Femur (tissue), 1 donor: Measurements from ENCODE around the gene MC1R.
"Not testable (repeated sequence)": the region's sequence is repeated elsewhere in the genome, so short reads cannot be mapped to it uniquely, and the experiment has no call there.

ENCODE experiments used
- DNase-seq: peaks from one replicate; pipeline ENCODE4 v3.0.0-alpha.2; 2017

MC1R gene

DNA sequence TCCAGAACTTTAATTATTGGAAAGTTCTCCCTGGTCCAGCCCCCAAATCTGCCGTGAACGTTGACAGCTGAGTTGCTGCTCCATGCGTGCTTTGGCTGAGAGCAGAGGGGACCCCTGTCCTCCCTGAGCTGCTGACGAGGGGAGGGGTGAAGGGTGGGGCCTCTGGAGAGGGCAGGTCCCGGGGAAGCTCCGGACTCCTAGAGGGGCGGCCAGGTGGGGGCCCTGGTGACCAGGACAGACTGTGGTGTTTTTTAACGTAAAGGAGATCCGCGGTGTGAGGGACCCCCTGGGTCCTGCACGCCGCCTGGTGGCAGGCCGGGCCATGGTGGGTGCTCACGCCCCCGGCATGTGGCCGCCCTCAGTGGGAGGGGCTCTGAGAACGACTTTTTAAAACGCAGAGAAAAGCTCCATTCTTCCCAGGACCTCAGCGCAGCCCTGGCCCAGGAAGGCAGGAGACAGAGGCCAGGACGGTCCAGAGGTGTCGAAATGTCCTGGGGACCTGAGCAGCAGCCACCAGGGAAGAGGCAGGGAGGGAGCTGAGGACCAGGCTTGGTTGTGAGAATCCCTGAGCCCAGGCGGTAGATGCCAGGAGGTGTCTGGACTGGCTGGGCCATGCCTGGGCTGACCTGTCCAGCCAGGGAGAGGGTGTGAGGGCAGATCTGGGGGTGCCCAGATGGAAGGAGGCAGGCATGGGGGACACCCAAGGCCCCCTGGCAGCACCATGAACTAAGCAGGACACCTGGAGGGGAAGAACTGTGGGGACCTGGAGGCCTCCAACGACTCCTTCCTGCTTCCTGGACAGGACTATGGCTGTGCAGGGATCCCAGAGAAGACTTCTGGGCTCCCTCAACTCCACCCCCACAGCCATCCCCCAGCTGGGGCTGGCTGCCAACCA is at the start of gene MC1R:
Gene MC1R (plus strand): TSS at position 410 of the 895 bp plus-strand sequence. CDS start 397 bp downstream, at position 807.
- no peak for DNase-seq

DNA sequence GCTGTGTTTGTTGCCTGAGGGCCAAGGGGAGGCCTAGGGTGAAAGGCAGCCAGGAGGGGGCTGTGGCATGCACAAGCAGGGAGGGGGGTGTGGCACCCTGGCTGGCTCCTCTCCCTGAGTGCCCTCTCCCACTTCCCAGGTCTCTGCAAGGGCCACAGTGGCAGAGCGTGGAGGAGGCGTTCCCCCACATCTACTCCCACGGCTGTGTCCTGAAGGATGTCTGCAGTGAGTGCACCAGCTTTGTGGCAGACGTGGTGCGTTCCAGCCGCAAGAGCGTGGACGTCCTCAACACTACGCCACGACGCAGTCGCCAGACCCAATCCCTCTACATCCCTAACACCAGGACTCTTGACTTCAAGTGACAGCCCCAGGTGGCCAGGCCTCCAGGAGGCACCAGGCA is 48.8 kb upstream of the MC1R start:
- no peak for DNase-seq

DNA sequence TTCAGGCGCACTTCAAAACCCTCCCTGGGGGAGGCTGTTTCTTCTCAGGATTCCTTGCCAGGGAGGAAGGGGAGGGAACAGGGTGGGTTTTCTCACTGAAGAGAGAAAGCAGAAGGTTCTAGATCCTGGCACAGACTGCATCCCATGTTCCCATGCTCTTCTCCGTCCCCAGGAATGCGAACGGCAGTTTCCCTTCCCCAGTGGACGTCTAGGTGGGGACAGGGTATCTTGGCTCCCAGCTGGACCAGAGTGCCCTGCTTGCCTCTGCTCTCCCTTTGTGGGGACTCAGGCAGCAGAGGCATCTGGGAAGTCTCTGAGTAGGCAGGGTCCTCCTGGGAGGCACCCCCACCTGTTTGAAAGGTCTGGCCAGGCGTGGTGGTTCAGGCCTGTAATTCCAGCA is 48.2 kb upstream of the MC1R start:
- no peak for DNase-seq

DNA sequence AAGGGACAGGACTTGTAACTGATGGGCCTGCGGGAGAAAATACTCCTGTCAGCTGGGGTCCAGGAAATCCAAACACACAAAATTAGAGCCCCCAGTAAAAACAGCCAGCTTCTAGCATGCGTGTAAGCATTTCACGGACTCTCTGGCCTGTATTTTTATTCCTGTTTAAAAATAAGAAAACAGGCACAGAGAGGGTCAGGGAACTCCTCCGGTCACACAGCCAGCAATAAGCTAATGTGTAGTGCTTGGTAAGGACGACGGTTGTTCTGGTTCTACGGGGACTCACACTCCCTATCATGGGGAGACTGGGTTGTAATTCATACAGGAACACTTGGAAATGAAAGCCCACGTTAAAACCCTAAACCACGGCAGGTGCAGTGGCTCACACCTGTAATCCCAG is 46.8 kb upstream of the MC1R start:
- DNase-seq, result no peak

DNA sequence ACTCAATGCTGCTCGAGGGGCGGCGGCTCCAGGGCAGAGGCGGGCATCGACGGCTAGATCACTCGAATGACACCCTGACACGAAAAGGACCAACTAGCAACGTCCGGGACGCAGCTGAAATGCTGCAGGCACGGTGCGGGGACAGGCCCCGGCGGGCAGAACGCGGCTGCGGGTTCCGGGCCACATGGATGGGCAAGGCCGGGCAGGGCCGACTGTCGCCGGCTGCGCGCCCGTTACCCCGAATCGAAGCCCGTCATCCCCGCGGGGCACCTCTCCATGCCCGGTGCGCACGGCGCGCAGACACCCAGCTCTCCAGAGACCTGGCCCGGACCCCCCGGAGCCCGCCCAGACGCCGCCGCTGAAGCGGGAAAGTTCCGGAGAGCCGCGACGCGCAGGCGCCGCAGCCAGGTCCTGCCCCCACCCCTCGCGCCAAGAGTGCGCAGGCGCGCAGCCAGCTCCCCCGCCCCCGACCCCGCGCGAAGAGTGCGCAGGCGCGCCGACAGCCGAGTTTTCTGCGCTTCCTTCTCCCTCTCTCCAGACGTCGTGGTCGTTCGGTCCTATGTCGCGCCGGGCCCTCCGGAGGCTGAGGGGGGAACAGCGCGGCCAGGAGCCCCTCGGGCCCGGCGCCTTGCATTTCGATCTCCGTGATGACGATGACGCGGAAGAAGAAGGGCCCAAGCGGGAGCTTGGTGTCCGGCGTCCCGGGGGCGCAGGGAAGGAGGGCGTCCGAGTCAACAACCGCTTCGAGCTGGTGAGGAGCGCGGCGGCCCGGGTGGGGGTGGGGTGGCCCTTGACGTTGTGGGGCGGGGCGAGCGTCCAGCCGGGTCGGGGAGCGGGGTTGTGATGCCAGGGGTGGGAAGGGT is 45.3 kb upstream of the MC1R start, which contains the start of gene TCF25:
Gene TCF25 (plus strand): TSS at position 484 of the 863 bp plus-strand sequence. CDS start 76 bp downstream, at position 560.
- DNase-seq, result peak; percentile 94

DNA sequence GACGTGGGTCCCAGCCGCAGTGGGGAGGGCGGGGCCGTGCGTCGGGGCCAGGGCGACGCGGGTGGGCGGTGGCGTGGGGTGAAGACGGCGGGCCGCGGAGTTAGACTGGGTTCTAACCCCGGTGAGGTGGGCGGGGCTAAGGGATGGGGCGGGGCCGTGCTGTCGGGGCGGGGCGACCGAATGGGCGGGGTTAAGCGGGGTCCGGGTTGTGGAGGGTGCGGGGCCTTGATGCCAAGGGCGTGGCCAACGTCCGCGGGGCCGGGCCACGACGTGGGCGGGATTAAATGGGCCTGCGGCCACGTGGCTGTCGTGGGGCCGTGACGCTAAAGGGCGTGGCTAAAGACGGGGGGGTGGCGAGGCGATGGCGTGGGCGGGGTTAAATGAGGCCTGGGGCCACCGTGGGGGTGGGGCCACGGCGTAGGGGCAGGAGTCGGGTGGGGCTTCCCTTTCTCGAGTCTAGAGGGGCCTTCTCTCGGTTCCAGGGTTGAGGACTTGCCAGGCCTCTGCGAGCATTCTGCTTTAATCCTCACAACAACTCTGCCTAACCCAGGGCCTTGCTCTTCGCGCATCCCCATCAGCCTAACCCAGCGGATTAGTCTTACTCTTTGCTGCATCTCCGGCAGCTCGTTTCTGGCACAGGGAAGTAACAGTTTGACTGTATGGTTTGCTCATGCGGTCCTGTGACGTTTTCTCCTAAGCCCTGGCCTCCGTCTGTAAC is 44.5 kb upstream of the MC1R start:
- peak; percentile 98 for DNase-seq

DNA sequence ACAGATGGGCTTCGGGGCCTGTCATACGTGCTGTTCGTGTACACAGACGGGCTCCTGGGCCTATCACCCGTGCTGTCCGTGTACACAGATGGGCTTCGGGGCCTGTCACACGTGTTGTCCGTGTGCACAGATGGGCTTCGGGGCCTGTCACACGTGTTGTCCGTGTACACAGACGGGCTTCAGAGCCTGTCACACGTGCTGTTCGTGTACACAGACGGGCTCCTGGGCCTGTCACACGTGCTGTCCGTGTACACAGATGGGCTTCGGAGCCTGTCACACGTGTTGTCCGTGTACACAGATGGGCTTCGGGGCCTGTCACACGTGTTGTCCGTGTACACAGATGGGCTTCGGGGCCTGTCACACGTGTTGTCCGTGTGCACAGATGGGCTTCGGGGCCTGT is 39.5 kb upstream of the MC1R start:
- not testable (repeated sequence) for DNase-seq

DNA sequence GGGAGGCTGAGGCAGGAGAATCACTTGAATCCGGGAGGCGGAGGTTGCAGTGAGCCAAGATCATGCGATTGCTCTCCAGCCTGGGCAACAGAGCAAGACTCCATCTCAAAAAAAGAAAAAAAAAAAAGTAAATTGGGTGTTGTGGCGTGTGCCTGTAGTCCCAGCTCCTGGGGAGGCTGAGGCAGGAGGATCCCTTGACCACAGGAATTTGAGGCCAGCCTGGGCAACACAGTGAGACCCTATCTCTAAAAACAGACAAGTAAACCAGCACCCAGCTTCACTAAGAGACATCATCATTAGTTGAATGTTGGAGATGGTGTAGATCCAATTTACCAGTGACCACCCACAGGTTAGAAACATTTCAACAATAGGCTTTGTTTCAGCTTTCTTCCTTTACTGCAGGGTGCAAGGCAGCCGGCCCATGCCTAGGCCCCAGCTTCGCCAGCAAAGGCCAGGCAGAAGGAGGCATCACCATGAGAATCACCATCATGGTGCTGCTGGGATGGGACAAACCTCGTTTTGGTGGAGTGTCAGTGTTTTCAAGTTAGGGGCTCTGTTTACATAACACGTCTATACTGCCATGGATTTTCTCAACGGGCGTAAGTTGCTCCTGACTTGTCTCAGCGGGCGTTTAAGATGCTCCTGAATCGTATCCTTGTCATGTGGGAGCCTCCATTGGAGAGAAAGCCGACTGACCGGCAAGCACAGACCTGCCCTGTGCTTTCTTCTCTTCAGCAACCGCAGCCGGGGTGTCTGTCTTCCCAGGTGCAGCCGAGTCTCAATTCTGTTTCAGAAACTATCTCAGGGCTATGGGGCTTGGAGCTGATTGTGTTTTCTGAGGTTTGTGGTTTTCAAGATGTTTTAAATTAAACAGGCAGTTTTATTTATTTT is 37.9 kb upstream of the MC1R start:
- DNase-seq, result no peak

DNA sequence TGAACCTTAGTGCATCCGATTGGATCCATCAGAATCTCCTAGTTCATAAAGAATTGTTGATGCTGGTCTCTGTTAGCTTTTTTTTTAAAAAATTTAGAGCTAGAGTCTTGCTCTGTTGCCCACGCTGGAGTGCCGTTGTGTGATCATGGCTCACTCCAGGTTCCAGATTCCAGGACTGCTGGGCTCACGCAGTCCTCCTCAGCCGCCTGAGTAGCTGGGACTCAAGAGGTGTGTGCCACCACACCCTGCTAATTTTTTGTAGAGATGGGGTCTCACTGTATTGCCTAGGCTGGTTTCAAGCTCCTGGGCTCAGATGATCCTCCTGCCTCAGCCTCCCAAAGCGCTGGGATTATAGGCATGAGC is 37.3 kb upstream of the MC1R start:
- no peak for DNase-seq

DNA sequence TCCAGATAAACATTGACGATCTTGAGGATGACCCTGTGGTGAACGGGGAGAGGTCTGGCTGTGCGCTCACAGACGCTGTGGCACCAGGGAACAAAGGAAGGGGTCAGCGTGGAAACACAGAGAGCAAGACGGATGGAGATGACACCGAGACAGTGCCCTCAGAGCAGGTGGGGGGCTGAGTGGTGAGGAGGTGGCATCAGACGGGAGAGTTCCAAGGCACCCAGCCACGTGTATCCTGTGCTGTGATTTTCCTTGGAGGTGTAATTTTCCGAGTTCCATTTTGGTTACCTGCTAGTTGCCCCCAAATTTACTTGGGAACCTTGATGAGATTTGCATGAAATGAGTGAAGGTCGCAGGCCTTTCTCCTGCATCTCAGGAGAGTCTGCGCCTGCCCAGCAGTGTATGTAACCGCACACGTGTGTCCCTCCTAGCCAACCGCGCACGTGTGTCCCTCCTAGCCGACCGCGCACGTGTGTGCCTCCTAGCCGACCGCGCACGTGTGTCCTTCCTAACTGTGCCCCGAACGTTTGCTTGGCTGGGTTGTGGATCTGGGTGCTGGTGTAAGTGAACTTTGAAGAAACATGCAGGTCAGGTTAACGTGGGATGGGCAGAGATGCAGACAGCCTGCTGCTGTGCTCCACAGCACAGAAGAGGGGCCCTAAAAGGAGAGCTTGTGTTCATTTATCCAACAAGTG is 35.2 kb upstream of the MC1R start:
- no peak for DNase-seq

DNA sequence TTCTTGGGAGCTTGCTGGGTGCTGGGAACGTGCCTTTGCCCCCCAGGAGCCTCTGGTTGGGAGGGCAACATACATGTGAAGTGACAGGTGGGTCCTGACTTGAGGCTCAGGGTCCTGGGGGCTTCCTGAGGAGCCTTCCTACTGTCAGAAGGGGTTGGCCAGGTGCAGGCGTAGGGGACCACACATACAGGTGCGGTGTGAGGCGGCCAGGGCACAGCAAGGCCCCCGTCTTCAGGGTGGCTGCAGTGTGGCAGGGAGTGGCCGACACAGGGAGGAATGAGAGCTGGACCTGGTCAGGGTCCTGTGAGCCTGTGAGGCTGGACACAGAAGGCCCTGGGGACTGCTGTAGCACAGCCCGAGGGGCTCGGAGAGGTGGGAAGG is 34.6 kb upstream of the MC1R start:
- no peak for DNase-seq

DNA sequence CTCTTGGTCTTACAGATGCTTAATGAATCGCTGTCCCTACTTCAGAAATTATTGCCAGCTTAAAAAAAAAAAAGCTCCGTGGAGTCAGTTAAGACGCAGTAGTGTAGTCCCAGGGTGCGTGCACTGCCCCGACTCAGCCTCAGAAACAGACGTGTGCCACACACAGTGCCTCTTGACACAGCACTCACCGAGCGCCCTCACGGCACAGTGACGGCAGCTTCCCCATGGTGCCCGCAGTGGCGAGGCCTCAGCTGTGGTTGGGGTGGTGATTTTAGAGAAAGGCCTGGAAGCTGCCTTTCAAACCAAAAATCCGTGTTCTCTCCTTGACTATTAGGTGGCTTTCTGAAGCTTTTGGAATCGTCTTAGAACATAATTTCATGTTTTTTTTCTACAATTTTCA is 31.4 kb upstream of the MC1R start:
- DNase-seq, result no peak

DNA sequence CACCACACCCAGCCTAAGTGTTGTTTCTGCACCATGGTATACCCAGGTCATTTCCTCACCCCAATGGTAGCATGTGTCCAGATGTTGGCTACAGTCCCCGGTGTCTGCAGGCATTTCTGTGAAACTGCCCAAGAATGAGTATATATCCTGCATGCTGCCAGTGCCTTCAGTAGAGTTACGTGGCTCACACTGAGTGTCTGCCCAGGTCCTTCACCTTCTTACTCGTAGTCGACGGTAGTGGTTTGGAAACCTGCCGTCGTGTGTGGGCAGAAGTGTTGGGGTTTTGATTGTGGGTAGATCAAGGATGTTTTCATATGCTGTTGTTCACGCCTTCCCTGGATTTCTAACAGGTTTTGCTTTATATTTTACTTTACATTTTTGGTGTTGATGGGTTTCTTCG is 28.5 kb upstream of the MC1R start:
- DNase-seq, result no peak

DNA sequence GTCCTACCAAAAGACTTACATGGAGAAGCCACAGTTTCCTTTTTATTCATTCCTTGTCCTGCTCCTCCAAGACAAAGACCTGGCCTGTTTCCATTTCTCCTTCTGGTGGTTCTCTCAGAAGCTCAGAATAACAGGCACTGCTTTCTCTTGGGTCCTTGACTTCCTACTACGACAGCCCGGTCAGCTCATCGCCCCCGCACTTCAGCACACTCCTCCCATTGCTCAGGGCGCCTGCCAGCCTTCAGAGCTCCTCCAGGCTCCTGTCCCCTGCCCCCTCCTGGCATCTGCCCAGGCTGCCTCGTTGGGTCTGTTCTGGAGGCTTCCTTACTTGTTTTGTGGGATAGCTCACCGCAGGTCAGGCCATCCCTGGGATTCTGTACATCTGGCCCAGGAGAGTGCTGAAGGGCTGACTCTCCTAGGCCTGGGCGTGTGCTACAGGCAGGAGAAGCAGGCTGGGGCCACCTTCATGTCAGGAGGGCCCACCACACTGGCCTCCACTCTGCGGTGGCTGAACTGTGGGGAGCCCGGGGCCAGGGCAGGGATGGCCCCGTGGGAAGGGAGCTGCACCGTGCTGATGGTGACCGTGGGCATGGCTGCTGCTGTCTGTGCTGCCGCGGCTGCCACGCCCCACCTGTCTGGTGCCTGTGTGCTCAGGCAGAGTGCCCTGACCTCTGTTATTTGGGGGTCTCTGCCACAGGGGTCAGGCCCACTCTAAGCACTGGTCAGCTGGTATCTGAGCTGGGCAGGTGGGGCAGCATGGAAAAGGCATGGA is 27.6 kb upstream of the MC1R start:
- no peak for DNase-seq

DNA sequence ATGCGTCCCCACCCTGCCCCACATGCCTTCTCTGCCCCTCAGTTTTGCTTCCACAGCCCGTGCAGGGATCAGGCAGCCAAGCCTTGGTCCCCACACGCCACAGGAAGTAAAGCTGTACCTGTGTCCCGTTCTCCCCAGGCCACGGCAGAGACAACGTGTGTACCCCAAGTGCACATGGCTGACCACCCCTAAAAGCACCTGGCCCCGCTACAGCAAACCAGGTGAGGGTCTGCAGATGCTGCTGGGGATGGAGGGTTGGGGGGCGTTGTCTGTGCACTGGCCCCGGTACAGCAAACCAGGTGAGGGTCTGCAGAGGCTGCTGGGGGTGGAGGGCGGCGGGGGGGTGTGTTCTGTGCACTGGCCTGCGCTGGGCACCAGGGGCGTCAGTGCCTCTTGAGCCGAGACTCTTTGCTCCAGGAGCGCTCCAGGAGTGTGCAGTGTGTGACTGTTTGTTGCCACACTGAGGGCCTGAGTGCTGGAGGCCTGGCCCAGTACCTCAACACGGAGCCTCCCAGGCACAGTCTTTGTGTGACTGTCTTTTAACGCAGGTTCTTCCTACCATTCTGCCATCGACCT is 26.5 kb upstream of the MC1R start:
- no peak for DNase-seq

DNA sequence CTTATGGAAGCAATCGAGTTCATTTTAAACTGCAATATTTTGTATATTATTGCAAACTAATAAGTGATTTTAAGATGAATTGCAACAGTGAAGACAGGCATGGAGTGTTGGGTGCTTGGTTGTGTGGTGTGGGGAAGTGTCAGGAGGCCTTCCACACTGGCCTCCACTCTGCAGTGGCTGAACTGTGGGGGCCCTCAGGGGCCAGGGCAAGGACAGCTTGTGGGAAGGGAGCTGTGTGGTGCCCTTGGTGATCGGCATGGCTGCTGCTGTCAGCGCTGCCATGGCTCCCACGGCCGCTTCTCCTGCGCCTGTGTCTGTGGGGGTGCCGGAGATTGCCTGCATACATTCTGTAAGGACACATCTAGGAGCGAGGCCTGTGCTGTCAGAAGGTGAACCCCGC is 26.0 kb upstream of the MC1R start:
- DNase-seq, result no peak

DNA sequence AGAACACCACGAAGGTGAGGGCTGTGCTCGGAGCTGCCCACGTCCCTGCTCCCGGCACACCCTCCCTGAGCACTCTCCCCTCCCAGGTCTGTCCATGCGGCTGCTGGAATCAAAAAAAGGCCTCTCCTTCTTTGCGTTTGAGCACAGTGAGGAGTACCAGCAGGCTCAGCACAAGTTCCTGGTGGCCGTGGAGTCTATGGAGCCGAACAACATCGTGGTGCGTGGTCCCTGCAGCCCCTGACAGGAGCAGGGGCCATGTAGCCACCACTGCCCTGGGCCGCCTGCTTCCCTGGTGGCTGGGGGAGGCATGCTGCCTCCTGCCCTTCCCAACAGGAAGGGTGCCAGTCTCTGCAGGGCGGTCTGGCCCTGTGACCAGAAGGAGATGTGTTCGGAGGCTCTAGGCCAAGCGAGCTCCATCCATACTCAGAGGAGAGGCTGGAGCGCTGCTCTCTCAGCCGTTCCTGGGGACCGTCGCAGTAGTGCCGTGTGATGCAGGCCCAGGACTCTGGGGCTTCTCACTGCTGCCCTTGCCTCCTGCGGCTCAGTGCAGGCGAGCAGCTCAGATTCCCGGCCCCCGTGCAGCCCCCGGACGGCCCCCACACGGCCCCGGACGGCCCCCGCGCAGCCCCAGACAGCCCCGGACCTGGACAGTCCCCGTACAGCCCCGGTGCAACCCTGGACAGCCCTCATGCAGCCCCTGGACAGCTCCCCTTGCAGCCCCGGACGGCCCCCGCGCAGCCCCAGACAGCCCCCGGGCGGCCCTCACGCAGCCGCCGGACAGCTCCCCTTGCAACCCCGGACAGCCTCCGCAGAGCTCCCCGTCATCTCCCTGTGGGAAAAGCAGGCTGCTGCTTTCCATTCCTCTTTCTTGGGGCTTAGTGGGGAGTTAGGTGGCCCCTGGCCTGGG is 24.8 kb upstream of the MC1R start:
- DNase-seq, result peak; percentile 17

DNA sequence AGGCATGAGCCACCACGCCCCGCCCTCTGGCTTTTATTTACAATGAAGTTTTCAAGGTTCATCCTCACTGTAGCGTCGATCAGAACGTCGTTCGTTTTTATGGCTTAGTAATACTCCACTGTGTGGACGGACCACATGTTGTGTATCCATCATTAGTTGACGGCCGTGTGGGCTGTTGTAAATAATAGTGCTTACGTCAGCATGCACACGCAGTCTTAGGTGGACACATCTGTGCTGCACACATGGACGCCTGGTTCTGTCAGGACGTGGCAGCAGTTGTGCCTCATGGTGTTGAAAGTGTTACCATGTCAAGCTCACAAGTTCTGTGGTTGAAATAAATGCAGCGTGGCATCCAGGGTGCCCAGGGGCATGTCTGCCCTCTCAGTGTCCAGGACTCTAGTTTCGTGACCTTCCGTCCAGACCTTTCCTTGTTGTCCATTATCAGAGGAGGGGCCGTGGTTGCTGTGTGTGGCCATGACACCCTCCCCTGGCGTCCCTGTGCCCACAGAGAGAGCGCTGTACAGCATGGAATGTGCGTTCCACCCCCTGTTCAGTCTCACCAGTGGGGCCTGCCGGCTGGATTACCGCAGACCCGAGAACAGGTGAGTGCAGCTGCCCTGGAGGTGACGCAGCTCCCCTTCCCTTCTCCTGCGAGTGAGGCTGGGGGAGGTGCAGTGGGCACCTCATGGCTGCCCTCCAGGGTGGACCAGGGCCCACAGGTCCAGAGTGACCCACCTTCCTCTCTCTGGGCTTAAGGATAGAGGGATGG is 23.0 kb upstream of the MC1R start:
- peak; percentile 10 for DNase-seq
